ENCODE data around the gene WDR88.
"Not testable (repeated sequence)": the region's sequence is repeated elsewhere in the genome, so short reads cannot be mapped to it uniquely, and the experiment has no call there.

Gene WDR88

GRCh38 chr19:33174186-33174585 is 42.3 kb downstream of the WDR88 start:
- DNase-seq = no peak

- DNase-seq = no peak
These were observed 43.4 kb downstream of the WDR88 start for GRCh38 chr19:33175156-33175782.

GRCh38 chr19:33175886-33176669 is 44.2 kb downstream of the WDR88 start:
- DNase-seq = peak; percentile 42

- DNase-seq = peak; percentile 95
These were observed 44.9 kb downstream of the WDR88 start for GRCh38 chr19:33176670-33177416.

- DNase-seq = peak; percentile 53
These were observed 45.6 kb downstream of the WDR88 start for GRCh38 chr19:33177417-33177979.

GRCh38 chr19:33186431-33187182 is 54.7 kb downstream of the WDR88 start:
- DNase-seq = no peak

- DNase-seq = no peak
These were observed 55.2 kb downstream of the WDR88 start for GRCh38 chr19:33187183-33187540.

- DNase-seq = no peak
These were observed 57.5 kb downstream of the WDR88 start for GRCh38 chr19:33189453-33189852.

GRCh38 chr19:33191092-33191491 is 59.2 kb downstream of the WDR88 start:
- DNase-seq = not testable (repeated sequence)

- no peak for DNase-seq
These were observed 59.6 kb downstream of the WDR88 start for GRCh38 chr19:33191501-33191900.

- DNase-seq = no peak
These were observed 60.1 kb downstream of the WDR88 start for GRCh38 chr19:33192010-33192409.

GRCh38 chr19:33193269-33193864 is 61.5 kb downstream of the WDR88 start:
- no peak for DNase-seq

- peak; percentile 4 for DNase-seq
These were observed 62.0 kb downstream of the WDR88 start, which contains the start of gene LRP3 for GRCh38 chr19:33193865-33194362. Gene LRP3, plus strand, starts transcription at chr19:33194330. Its CDS starts 456 bp downstream, at chr19:33194786.

- no peak for DNase-seq
These were observed 62.6 kb downstream of the WDR88 start for GRCh38 chr19:33194532-33194885.

- DNase-seq = no peak
These were observed 63.2 kb downstream of the WDR88 start for GRCh38 chr19:33194886-33195644.

GRCh38 chr19:33195645-33196347 is 63.9 kb downstream of the WDR88 start:
- DNase-seq = no peak

GRCh38 chr19:33196446-33197193 is 64.7 kb downstream of the WDR88 start:
- DNase-seq = no peak

GRCh38 chr19:33197591-33198000 is 65.7 kb downstream of the WDR88 start:
- DNase-seq = no peak

- DNase-seq = no peak
These were observed 66.3 kb downstream of the WDR88 start for GRCh38 chr19:33198169-33198568.

Measured in NCI-H510A treated with DMSO at 0.1 percent for 48 hours (cell line).